HepG2 (cell line): ENCODE data around the gene AK9. TPM values are rescaled to one million over a fixed set of nuclear protein-coding genes. Genes with fewer than 3 reads are reported as not detected.

Experiments
- CC2D1A ChIP-seq: sonication (generic); formaldehyde crosslinking; IDR thresholded peaks from 2 replicates; pipeline ENCODE4 v1.8.1; 2023; ENCODE audit warnings: mild to moderate bottlenecking, missing genetic modification reagents
- DZIP1 ChIP-seq: sonication (generic); formaldehyde crosslinking; IDR thresholded peaks from 2 replicates; pipeline ENCODE4 v1.5.0; 2020; ENCODE audit warnings: mild to moderate bottlenecking, missing genetic modification reagents
- FOXO1 ChIP-seq: sonication (generic); formaldehyde crosslinking; IDR thresholded peaks from 2 replicates; pipeline ENCODE4 v1.4.0; 2020; ENCODE audit warnings: missing genetic modification reagents
- GLI4 ChIP-seq: sonication (generic); formaldehyde crosslinking; IDR thresholded peaks from 2 replicates; pipeline ENCODE4 v1.5.1; 2020; ENCODE audit warnings: missing genetic modification reagents, mild to moderate bottlenecking, moderate library complexity, borderline replicate concordance
- HNF1A ChIP-seq, 2 experiments: sonication (generic) in 1 of 2; formaldehyde crosslinking in 1 of 2; IDR thresholded peaks; 2 replicates each; pipeline versions ENCODE4 v1.4.0 to v1.6.1; 2016 to 2020; ENCODE audit warnings: borderline replicate concordance in 1 of 2, low read depth in 1 of 2, mild to moderate bottlenecking in 1 of 2, missing genetic modification reagents in 1 of 2
- HNRNPLL ChIP-seq: fragments of 200-400 bp; formaldehyde crosslinking; IDR thresholded peaks from 2 replicates; pipeline ENCODE4 v1.6.1; 2017; ENCODE audit warnings: mild to moderate bottlenecking, low read depth, low read length; ENCODE audit not compliant: poor library complexity, severe bottlenecking
- NFKB2 ChIP-seq: sonication (generic); formaldehyde crosslinking; IDR thresholded peaks from 2 replicates; pipeline ENCODE4 v1.4.0; 2020; ENCODE audit warnings: missing genetic modification reagents, borderline replicate concordance
- ZBTB25 ChIP-seq: IDR thresholded peaks from 2 replicates; pipeline ENCODE4 v1.6.1; 2018; ENCODE audit warnings: missing genetic modification reagents
- ZBTB3 ChIP-seq: sonication (generic); formaldehyde crosslinking; IDR thresholded peaks from 2 replicates; pipeline ENCODE4 v1.4.0; 2020; ENCODE audit warnings: low read depth, mild to moderate bottlenecking, moderate library complexity, missing genetic modification reagents, borderline replicate concordance
- ZMYM4 ChIP-seq: sonication (generic); formaldehyde crosslinking; IDR thresholded peaks from 2 replicates; pipeline ENCODE4 v1.8.1; 2023; ENCODE audit warnings: mild to moderate bottlenecking, missing genetic modification reagents
- ZNF280D ChIP-seq: sonication (generic); formaldehyde crosslinking; IDR thresholded peaks from 2 replicates; pipeline ENCODE4 v1.5.1; 2020; ENCODE audit warnings: mild to moderate bottlenecking, missing genetic modification reagents
- ZNF580 ChIP-seq: IDR thresholded peaks from 2 replicates; pipeline ENCODE4 v1.6.1; 2016; ENCODE audit warnings: low read depth, borderline replicate concordance
- ZNF691 ChIP-seq: sonication (generic); formaldehyde crosslinking; IDR thresholded peaks from 2 replicates; pipeline ENCODE4 v1.4.0; 2020; ENCODE audit warnings: missing genetic modification reagents, low read depth, mild to moderate bottlenecking, borderline replicate concordance
- polyA plus RNA-seq, 8 experiments: library from polyadenylated mRNA; depleted of rRNA in 3 of 8; stranded (reverse) in 7 of 8; unstranded in 1 of 8; fragments of >200 nt; fragmentation: Illumina TruSeq in 4 of 8; extraction: Trizol in 4 of 8; gene quantifications; 2 replicates each; pipeline versions ENCODE4 v1.2.1 to v1.2.3, GENCODE V29; 2011 to 2016; ENCODE audit warnings: low read depth in 4 of 8, missing spikeins in 1 of 8, mixed read lengths in 1 of 8; ENCODE audit not compliant: insufficient read depth in 1 of 8
- total RNA-seq, 5 experiments: library from RNA; depleted of rRNA; stranded (reverse); fragments of >200 nt; fragmentation: Illumina TruSeq; extraction: Trizol; gene quantifications; 2 replicates each; pipeline ENCODE4 v1.2.3, GENCODE V29; 2016; ENCODE audit warnings: low read depth in 1 of 5

Gene AK9
- total and polyA plus RNA-seq, 2 of the 13 experiments (the other 11 are each of a cell fraction or from before 2014, with no cell fraction given), result 3.2 to 4.8 TPM

GRCh38 chr6:109690737-109691621, at the start of gene AK9, which contains the start of gene FIG4 (continued):
- no peak for TF ChIP-seq DZIP1 (CRISPR knock-in tag)
- 0 out of 2 replicates have a peak, but pooled peaks have one; percentile 22 for TF ChIP-seq FOXO1 (CRISPR knock-in tag)
- peak; percentile 50; the same call in 1 of the 2 replicates for TF ChIP-seq NFKB2 (CRISPR knock-in tag)
- TF ChIP-seq HNRNPLL, result peak; percentile 80
- peak; percentile 32; the same call in 1 of the 2 replicates for TF ChIP-seq GLI4
- peak; percentile 39; the same call in 1 of the 2 replicates for TF ChIP-seq ZBTB3 (CRISPR knock-in tag)
- TF ChIP-seq ZNF691, result no peak
- no peak for TF ChIP-seq CC2D1A (CRISPR knock-in tag)
- no peak for TF ChIP-seq HNF1A (IDR thresholded peaks at IDR 0.05; ENCODE audit: low read depth)
- TF ChIP-seq HNF1A (CRISPR knock-in tag; IDR thresholded peaks at IDR 0.05; ENCODE audit: borderline replicate concordance), result peak; percentile 42; the same call in 1 of the 2 replicates
- TF ChIP-seq ZBTB25 (CRISPR knock-in tag), result no peak
- TF ChIP-seq ZMYM4, result peak; percentile 69
- no peak for TF ChIP-seq ZNF280D (CRISPR knock-in tag)
- peak; percentile 56; the same call in 1 of the 2 replicates for TF ChIP-seq ZNF580
